ENCODE measurements around the gene PROM2. TPM values are rescaled to one million over a fixed set of nuclear protein-coding genes. Genes with fewer than 3 reads are reported as not detected.

Gene PROM2
- total and polyA plus RNA-seq, 2 donors (not counting 3 experiments of a cell fraction or from before 2014, with no cell fraction given): 0.39 to 0.60 TPM

DNA sequence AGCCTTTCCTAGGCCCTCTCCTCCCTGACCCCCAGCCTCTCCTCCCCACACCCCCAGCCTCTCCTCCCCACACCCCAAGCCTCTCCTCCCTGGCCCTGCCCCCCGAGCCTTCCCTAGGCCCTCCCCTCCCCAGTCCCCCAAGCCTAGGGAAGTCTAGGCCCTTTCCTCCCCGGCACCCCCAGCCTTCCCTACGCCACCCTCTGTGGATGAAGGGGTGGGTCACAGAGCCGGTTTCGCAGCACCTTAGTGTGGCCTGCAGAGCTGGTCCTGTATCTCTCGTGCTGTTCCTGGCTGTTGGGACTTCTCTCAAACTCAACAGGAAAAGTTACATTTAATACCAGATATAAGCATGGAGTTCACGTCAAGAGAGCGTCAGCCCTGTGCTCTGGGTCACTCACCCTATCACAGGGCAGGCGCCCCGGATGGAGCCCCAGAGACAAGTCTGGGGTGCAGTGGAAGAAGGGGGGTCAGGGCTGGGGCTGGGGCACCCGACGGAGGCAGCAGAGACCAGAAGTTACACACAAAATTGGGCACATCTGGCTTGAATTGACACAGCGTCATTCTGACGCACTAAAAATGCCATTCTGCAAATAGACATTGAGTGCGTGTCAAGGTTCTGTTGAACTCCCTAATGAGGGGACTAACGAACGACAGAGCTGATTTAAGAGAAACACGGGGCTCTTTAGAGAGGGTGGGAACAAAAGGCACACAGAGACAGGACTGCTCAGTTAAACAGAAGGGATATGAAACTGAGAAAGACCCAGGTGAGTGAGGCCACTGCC is 46.9 kb downstream of the PROM2 start:
- H3K27ac ChIP-seq (ENCODE audit: insufficient read depth, low read depth, low read length): no peak overlapping the region
- no peak overlapping the region for H3K9ac ChIP-seq (replicated peaks; ENCODE audit: extremely low read depth, insufficient read depth, low read length)
- no peaks in the 10 kb centered on the region for H3K9me3 ChIP-seq (replicated peaks; ENCODE audit: control insufficient read depth, insufficient read depth, low read length)
- ChIA-PET POLR2A (no interaction called here), CTCF (interaction anchor here (1.1 kb wide), 1 partner anchor 24 kb away, joined by 5 read pairs; no protein-coding TSS in a partner anchor)
- no peak overlapping the region for H2AFZ ChIP-seq (ENCODE audit: low read depth, low read length)
- BruUV-seq (replicated peaks): no TSS peak
- TF ChIP-seq CTCF (IDR thresholded peaks at IDR 0.05; ENCODE audit: extremely low read depth in 1 of 2, insufficient read depth in 1 of 2, low read depth in 1 of 2, low read length in 2 of 2) (no peak), POLR2A (IDR thresholded peaks at IDR 0.05; ENCODE audit: low read depth, low read length) (no peak), POLR2AphosphoS5 (IDR thresholded peaks at IDR 0.05; ENCODE audit: insufficient read depth, low read depth, low read length) (no peak), EZH2 (IDR thresholded peaks at IDR 0.05; ENCODE audit: borderline replicate concordance, low read depth, low read length, severe bottlenecking) (no peak), MAX (IDR thresholded peaks at IDR 0.05; ENCODE audit: insufficient read depth, insufficient read length) (no peak), MYC (IDR thresholded peaks at IDR 0.05; ENCODE audit: low read depth, low read length) (no peak), FOS (IDR thresholded peaks at IDR 0.05; ENCODE audit: borderline replicate concordance, insufficient read depth, low read length) (no peak), JUN (IDR thresholded peaks at IDR 0.05; ENCODE audit: borderline replicate concordance, insufficient read depth, insufficient read length, low read depth) (no peak), GATA2 (IDR thresholded peaks at IDR 0.05; ENCODE audit: insufficient read depth, insufficient read length, low read depth, low read length) (no peak)
- H3K4me3 ChIP-seq (replicated peaks in 1 of 3; ENCODE audit: insufficient read depth in 1 of 3, low read depth in 1 of 3, low read length in 3 of 3): no peak overlapping the region
- FAIRE-seq (no peak), DNase-seq (ENCODE audit: low read depth, low spot score) (no peak)
- H3K36me3 ChIP-seq (ENCODE audit: control insufficient read depth in 2 of 2, extremely low read depth in 1 of 2, insufficient read depth in 2 of 2, low read length in 2 of 2): no peaks in the 10 kb centered on the region
- dilution Hi-C loops (cut with MboI; ENCODE audit: extremely low pct_ligation_motif_present, low sequenced_read_pairs): no loop called here
- H4K20me1 ChIP-seq (replicated peaks; ENCODE audit: control insufficient read depth, extremely low read depth, insufficient read depth, low read length): no peaks in the 10 kb centered on the region
- no peak overlapping the region for H3K4me2 ChIP-seq (ENCODE audit: insufficient read depth, low read length)
- no peaks in the 10 kb centered on the region for H3K9me1 ChIP-seq (replicated peaks; ENCODE audit: control insufficient read depth, extremely low read depth, insufficient read depth, low read length)
- H3K79me2 ChIP-seq (ENCODE audit: control insufficient read depth, insufficient read depth, low read length): no peaks in the 10 kb centered on the region
- H3K4me1 ChIP-seq (ENCODE audit: control insufficient read depth, extremely low read depth, insufficient read depth, low read length): no peaks in the 10 kb centered on the region
- no peaks in the 10 kb centered on the region for H3K27me3 ChIP-seq (ENCODE audit: control insufficient read depth in 2 of 2, insufficient read depth in 2 of 2, low read length in 2 of 2)
- intact Hi-C loops (cut with micrococcal nuclease): no loop called here
